Epithelial cell of prostate (primary cell): Measurements from ENCODE around the gene DOCK2.

Experiments
- DNase-seq: peaks from one replicate; pipeline ENCODE4 v3.0.0-alpha.2; 2011; ENCODE audit warnings: low read depth, low spot score
- H3K27ac ChIP-seq: fragments of 450-650 bp; 2 replicates; pipeline ENCODE4 v1.5.1; 2017; ENCODE audit warnings: mild to moderate bottlenecking

Gene DOCK2

GRCh38 chr5:169913479-169913878 is 276.4 kb downstream of the DOCK2 start:
- DNase-seq, result no peak
- no peak overlapping the region for H3K27ac ChIP-seq

GRCh38 chr5:169914766-169915165 is 277.7 kb downstream of the DOCK2 start:
- DNase-seq, result no peak
- no peak overlapping the region for H3K27ac ChIP-seq

GRCh38 chr5:169917500-169917899 is 280.4 kb downstream of the DOCK2 start:
- no peak for DNase-seq
- H3K27ac ChIP-seq, result no peak overlapping the region

GRCh38 chr5:169918228-169918627 is 281.2 kb downstream of the DOCK2 start:
- no peak overlapping the region for H3K27ac ChIP-seq
- DNase-seq, result no peak

GRCh38 chr5:169920474-169920873 is 283.4 kb downstream of the DOCK2 start:
- no peak overlapping the region for H3K27ac ChIP-seq
- no peak for DNase-seq

GRCh38 chr5:169921384-169921783 is 284.3 kb downstream of the DOCK2 start:
- DNase-seq, result no peak
- H3K27ac ChIP-seq, result no peak overlapping the region

GRCh38 chr5:169921949-169922348 is 284.9 kb downstream of the DOCK2 start:
- H3K27ac ChIP-seq, result no peak overlapping the region
- no peak for DNase-seq

- H3K27ac ChIP-seq, result no peak overlapping the region
- DNase-seq, result no peak
Measured at GRCh38 chr5:169922474-169922873, 285.4 kb downstream of the DOCK2 start.

GRCh38 chr5:169923988-169924387 is 286.9 kb downstream of the DOCK2 start:
- no peak for DNase-seq
- H3K27ac ChIP-seq, result no peak overlapping the region

- no peak overlapping the region for H3K27ac ChIP-seq
- DNase-seq, result no peak
Measured at GRCh38 chr5:169933127-169933526, 296.1 kb downstream of the DOCK2 start.

- DNase-seq, result no peak
- H3K27ac ChIP-seq, result no peak overlapping the region
Measured at GRCh38 chr5:169933616-169934015, 296.5 kb downstream of the DOCK2 start.

GRCh38 chr5:169934990-169935389 is 297.9 kb downstream of the DOCK2 start:
- no peak overlapping the region for H3K27ac ChIP-seq
- DNase-seq, result no peak

GRCh38 chr5:169935762-169936161 is 298.7 kb downstream of the DOCK2 start:
- H3K27ac ChIP-seq, result no peak overlapping the region
- DNase-seq, result no peak

- no peak for DNase-seq
- H3K27ac ChIP-seq, result no peak overlapping the region
Measured at GRCh38 chr5:169938439-169938838, 301.4 kb downstream of the DOCK2 start.

- DNase-seq, result no peak
- H3K27ac ChIP-seq, result no peak overlapping the region
Measured at GRCh38 chr5:169939731-169940130, 302.7 kb downstream of the DOCK2 start.

- no peak for DNase-seq
- H3K27ac ChIP-seq, result no peak overlapping the region
Measured at GRCh38 chr5:169941542-169941941, 304.5 kb downstream of the DOCK2 start.

GRCh38 chr5:169942181-169942580 is 305.1 kb downstream of the DOCK2 start:
- no peak for DNase-seq
- no peak overlapping the region for H3K27ac ChIP-seq

GRCh38 chr5:169943026-169943425 is 306.0 kb downstream of the DOCK2 start:
- DNase-seq, result no peak
- no peak overlapping the region for H3K27ac ChIP-seq

- H3K27ac ChIP-seq, result peak overlapping the region; percentile 79
Measured at GRCh38 chr5:169944115-169944514, 307.0 kb downstream of the DOCK2 start.

GRCh38 chr5:169944922-169945680 is 308.0 kb downstream of the DOCK2 start:
- H3K27ac ChIP-seq, result peak overlapping the region; percentile 79
- DNase-seq, result no peak

More at GRCh38 chr5:169944115-169944514, 307.0 kb downstream of the DOCK2 start:
- DNase-seq, result peak; percentile 22

GRCh38 chr5:169945831-169946261 is 308.8 kb downstream of the DOCK2 start:
- H3K27ac ChIP-seq, result peak overlapping the region; percentile 79
- peak; percentile 50 for DNase-seq

GRCh38 chr5:169946743-169947295 is 309.7 kb downstream of the DOCK2 start:
- H3K27ac ChIP-seq, result peak overlapping the region; percentile 79

More at GRCh38 chr5:169946743-169947295, 309.7 kb downstream of the DOCK2 start:
- no peak for DNase-seq
